Stimulated activated CD8-positive, alpha-beta memory T cell treated with anti-CD3 and anti-CD28 coated beads, Interleukin-7, amount 100 ng/mL, for 4 hours (primary cell): Measurements from ENCODE around the gene PTTG1IP.

Experiments
- DNase-seq, 2 donors: peaks; one replicate each; pipeline ENCODE4 v3.0.0-alpha.2; 2020; ENCODE audit warnings: low read depth in 2 of 2

Gene PTTG1IP

GRCh38 chr21:44823179-44823660, 50.3 kb downstream of the PTTG1IP start:
- DNase-seq: no peak

DNA sequence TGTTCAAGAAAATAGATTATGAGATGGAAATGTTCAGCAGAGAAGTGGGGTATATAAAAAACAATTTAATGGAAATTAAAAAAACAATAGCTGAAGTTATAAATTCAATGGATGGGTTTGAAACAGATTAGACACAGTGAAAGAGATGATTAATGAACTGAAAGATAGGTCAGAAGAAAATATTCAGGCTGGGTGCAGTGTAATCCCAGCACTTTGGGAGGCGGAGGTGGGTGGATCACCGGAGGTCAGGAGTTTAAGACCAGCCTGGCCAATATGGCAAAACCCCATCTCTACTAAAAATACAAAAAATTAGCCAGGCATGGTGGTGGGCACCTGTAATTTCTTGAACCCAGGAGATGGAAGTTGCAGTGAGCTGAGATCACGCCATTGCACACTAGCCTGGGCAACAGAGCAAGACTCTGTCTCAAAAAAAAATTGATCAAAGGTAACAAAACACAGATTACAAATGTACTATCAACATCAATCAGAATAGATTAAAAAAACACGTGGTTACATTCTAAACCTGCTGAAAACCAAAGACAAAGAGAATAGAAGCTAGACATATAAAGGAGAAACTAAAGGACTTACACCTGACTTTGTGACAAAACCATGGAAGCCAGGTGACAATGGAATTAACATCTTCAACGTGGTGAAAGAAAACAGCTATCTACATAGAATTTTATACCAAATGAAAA, 50.9 kb downstream of the PTTG1IP start:
- DNase-seq: no peak

DNA sequence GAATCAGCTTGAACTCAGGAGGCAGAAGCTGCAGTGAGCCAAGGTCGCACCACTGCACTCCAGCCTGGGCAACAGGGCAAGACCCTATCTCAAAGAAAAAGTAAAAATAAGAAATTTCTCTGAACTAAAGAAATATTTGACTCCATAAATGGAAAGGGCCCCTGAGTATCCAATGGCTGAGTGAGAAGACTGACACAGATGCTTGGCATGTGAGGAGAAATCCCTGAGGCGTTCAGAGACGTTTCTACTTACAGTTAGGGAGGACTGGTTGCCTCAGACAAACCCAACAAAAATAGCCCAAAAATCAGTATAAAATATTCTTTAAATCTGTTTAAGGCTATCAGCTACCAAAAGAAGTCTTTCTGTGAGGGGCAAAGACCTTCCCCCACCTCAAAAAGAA, 52.6 kb downstream of the PTTG1IP start:
- no peak for DNase-seq

- DNase-seq: no peak
Measured at GRCh38 chr21:44819283-44820243, 53.9 kb downstream of the PTTG1IP start.

- DNase-seq: no peak
Measured at GRCh38 chr21:44818640-44819011, 54.9 kb downstream of the PTTG1IP start.

DNA sequence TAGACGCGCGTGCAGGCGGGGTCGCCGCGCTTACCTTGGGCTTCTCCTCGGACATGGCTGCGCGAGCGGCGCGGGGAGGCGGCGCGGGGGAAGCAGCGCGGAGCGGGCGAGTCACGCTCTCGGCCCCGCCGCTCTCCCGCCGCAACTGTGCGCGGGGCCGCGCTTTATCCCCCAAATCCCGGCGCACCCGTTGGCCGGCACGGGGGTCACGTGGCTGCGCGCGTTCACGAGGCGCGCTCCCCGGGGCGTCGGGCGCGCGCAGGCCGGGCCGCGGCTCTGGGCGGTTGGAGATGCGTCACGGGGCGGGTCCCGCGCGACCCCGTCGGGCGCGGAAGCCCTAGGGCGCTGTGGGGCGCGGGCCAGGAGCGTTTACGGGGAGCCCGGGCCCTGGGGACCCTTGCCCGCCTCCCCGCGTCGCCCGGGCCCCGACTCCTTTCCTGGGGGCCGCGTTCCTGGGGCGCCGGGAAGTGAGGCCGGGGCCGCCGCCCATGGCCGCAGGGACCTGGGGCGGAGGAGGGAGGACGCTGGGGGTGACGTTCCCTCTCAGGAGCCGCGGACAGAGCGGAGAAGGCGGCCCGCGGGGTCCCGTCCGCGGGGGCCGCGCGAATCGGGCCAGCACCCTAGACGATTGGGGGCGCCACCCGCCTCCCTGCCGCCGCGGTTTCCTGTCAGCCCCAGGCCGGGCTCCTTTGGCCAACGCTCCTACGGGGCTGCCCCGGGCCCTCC, 55.4 kb downstream of the PTTG1IP start, which contains the start of gene SUMO3:
SUMO3 (minus strand) TSS at position 149 of the 726 bp plus-strand sequence; CDS start at position 55, 94 bp downstream.
- peak; percentile 55 to 78 for DNase-seq

- peak; percentile 78 to 89 for DNase-seq
Measured at GRCh38 chr21:44817506-44817880, 56.0 kb downstream of the PTTG1IP start.

DNA sequence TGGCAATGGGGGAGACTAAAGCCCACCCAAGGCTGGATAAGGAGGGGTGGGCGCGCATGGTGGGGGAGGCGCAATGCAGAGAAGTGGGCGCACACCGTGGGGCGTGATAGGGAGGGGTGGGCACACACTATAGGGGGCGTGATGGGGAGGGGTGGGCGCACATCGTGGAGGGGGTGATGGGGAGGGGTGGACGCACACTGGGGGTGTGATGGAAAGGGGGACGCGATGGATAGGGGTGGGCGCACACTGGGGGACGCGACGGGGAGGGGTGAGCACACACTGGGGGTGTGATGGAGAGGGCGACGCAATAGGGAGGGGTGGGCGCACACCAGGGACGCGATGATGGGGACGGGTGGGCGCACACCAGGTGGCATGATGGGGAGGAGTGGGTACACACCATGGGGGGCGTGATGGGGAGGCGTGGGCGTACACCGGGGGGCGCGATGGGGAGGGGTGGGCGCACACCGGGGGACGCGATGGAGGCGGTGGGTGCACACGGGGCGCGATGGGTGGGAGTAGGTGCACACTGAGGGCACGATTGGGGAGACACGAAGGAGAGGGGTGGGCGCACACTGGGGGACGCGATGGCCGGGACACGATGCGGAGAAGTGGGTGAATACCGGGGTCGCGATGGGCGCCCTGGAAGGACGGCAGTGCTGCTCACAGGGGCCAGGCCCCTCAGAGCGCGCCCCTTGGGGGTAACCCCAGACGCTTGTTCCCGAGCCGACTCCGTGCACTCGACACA, 56.6 kb downstream of the PTTG1IP start:
- no peak for DNase-seq

DNA sequence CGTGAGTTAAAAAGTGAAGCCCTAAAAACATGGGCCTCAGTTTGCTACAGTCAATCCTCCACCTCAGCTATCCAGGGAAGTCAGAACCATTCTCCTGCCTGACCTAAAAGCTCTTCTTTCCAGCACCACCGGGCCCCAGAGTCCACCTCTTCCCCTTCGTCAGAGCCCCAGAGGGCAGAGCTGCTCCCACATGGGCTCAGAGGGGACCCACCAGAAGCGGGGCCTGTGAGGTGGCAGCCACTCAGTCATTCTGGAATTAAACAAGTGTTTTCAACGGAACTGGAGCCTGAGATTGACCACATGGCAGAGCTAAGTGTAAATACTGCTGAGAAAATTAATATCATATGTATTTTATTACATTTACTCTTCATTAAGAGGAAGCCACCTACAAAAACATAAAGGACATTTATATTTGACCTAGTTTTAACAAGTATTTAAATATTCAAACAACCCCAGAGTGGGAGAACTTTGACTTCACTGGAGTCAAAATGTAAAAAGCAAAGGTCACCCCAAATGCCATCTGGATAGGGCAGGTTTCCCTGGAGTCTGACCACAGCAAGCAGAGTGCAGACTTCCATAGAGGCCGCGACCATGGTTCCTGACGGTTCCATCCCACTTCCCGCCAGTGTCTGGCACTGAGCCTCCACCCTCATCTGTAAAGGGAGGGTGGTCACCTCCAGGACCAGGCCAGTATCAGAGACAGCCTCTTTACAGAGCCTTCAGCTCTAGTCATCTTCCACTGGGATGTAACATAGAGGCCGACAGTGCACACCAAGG, 57.5 kb downstream of the PTTG1IP start:
- DNase-seq: no peak

DNA sequence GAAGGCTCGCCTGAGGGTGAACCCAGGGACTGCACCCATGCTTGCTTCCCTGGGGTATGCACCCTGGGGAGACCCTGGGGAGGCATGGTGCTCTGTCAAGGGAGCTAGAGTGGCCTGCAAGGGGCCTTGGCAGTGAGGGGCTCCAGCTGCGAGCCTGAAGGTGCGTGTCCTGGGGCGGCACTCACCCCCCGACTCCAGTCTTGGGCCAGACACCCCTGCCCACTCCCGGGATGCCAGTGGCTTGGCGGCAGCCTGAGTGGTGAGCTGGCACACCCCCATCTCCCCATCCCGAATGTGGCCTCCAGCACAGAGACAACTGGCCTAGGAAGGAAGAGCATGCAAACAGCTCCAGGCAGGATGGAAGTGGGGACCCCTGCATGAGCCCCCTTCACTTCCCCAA, 58.3 kb downstream of the PTTG1IP start:
- no peak for DNase-seq

DNA sequence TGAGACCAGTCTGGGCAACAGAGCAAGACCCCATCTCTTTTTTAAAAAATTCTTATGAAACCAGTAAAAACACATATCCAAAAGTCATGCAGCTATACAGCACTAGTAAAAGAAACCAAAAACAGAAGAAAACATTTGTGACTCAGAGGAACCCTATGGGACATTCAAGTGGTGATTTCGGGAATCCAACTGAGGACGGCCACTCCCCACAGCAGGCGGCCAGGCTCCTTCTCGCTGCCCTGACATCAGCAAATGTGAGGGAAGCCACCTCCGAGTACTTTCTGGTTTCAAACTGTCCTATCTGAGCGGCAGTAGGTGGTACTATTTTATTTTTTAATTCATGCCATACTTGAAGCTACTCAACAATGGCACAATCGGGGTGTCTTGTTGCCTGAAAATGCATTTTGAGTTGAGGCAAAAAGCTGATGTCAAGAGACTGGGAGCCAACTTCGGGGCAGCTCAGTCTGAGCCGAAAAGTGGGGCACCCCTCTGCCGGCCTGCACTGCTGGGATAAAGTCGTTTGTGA, 58.9 kb downstream of the PTTG1IP start:
- no peak for DNase-seq

- DNase-seq: no peak
Measured at GRCh38 chr21:44813727-44814126, 59.8 kb downstream of the PTTG1IP start.

DNA sequence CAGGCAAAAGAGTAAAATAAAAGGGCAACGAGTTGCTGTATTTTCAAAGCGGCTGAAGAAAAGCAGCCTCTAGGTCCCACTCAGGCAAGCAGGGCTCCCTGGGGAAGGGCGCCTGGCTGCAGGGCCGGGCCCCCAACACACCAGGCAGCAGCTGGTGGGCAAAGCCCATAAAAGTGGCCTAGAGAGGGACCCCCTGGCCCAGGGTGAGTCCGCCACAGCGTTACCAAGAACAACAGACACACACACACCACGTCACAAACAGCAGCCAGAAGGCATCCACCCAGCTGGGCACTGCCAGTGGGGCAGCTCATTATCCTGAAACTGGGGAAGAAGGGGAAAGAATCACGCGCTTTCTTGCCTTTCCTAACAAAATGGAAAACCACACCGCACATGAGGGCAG, 60.3 kb downstream of the PTTG1IP start:
- DNase-seq: no peak

DNA sequence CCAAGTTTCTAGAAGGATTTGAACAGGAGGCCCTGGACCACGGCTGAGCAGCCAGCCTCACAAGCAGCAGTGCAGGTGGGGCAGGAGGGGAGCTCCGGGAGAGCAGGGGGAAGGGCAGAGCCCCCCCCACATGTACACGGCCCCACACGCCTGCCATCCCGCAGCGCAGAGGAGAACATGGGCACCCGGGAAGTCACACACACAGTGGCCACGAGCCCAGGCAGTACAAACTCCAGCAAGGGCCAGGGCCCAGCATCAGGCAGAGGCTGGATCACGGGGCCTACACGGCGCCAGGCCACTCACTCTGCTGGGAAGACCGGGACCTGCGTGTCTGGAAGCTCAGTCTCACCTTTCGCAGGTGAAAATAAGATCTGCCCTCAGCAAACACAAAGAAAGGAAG, 60.9 kb downstream of the PTTG1IP start:
- no peak for DNase-seq

- no peak for DNase-seq
Measured at GRCh38 chr21:44810779-44811178, 62.7 kb downstream of the PTTG1IP start.

- DNase-seq: no peak
Measured at GRCh38 chr21:44805859-44806258, 67.6 kb downstream of the PTTG1IP start.

DNA sequence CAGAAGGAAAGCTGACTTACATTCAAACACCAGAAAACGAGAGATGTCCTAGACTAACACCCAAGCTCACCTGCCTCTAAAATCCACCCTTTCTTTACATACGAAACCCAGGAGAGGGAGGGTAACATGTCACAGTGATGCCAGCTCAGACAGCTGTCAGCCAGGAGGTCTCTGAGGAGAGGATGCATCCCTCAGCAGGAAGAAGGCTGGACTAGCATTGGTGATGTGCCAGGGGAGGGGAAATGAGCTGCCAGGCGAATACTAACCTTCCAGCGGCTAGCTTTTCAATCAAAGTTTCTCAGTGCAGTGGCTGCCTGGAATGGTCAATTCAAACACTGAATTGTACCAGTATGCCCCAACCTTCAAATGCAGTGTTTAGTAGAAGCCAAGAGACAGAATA, 68.3 kb downstream of the PTTG1IP start:
- no peak for DNase-seq

- DNase-seq: no peak
Measured at GRCh38 chr21:44804762-44805161, 68.7 kb downstream of the PTTG1IP start.

DNA sequence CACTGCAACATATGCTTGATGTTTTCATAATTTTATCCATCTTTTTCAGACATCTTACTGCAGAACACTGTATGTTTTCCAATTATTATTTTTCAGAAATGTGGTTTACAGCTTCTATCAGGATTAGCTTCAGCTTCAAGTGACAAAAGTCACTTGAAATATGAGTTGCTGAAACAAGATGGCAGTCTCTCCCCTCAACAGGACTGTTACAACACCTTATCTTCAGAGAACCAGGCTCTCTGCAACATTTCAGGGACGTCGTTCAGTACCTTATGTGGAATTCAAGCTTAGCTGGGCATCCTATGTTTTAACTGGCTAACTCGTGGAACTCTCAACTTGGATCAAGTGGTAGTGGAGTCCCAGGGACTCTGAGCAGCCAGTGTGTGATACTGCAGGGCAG, 69.8 kb downstream of the PTTG1IP start:
- DNase-seq: no peak

GRCh38 chr21:44802396-44803153, 70.9 kb downstream of the PTTG1IP start:
- DNase-seq: no peak
